H1 (cell line): ENCODE results near the gene ATXN2. TPM values are rescaled to one million over a fixed set of nuclear protein-coding genes. Genes with fewer than 3 reads are reported as not detected.
A peak's percentile ranks its signal among the peaks of the same experiment; 100 is the strongest.

Source experiments
- CTCF ChIA-PET: fragments of 300-600 bp; sonication (Branson Sonifier 250); formaldehyde crosslinking; loops from one replicate; lab custom pipeline; 2021; ENCODE audit not compliant: partially characterized antibody; lab: Charles Lee
- POLR2A ChIA-PET: fragments of 300-600 bp; sonication (Branson Sonifier 250); formaldehyde crosslinking; loops from one replicate; lab custom pipeline; 2021; ENCODE audit warnings: inconsistent platforms; ENCODE audit not compliant: partially characterized antibody; lab: Charles Lee
- DNase-seq, 2 experiments: peaks; one replicate each; pipeline versions ENCODE4 v3.0.0 to v3.0.0-alpha.2; 2010 to 2022; ENCODE audit warnings: low spot score in 2 of 2, low read depth in 1 of 2, mixed read lengths in 1 of 2
- FAIRE-seq: peaks from 2 replicates; lab custom pipeline; 2011; peaks lifted over from hg19 to GRCh38; lab: Jason Lieb, UNC
- H2AFZ ChIP-seq: 2 replicates; pipeline ENCODE4 v1.8.1; 2012; ENCODE audit warnings: low read length, inconsistent platforms
- H2AK5ac ChIP-seq: 2 replicates; pipeline ENCODE4 v1.6.1; 2013; ENCODE audit warnings: low read depth, low read length
- H2BK120ac ChIP-seq: replicated peaks from 2 replicates; pipeline ENCODE3; 2013; ENCODE audit warnings: low read depth, low read length, inconsistent platforms
- H2BK12ac ChIP-seq: 2 replicates; pipeline ENCODE4 v1.6.1; 2013; ENCODE audit warnings: low read depth, low read length
- H2BK15ac ChIP-seq: 2 replicates; pipeline ENCODE4 v1.6.1; 2013; ENCODE audit warnings: low read length
- H2BK20ac ChIP-seq: 2 replicates; pipeline ENCODE4 v1.6.1; 2013; ENCODE audit warnings: low read length
- H2BK5ac ChIP-seq: 2 replicates; pipeline ENCODE4 v1.6.1; 2013; ENCODE audit warnings: low read depth, low read length
- H3K14ac ChIP-seq: 2 replicates; pipeline ENCODE4 v1.6.1; 2013; ENCODE audit warnings: inconsistent platforms; ENCODE audit not compliant: insufficient read length
- H3K18ac ChIP-seq: 2 replicates; pipeline ENCODE4 v1.6.1; 2013; ENCODE audit warnings: low read length; ENCODE audit errors: extremely low read depth
- H3K23ac ChIP-seq: 2 replicates; pipeline ENCODE4 v1.6.1; 2013; ENCODE audit warnings: inconsistent platforms; ENCODE audit not compliant: insufficient read length
- H3K23me2 ChIP-seq: 2 replicates; pipeline ENCODE4 v1.6.1; 2013; ENCODE audit warnings: low read depth, low read length
- H3K27ac ChIP-seq: 2 replicates; pipeline ENCODE4 v1.6.1; 2011; ENCODE audit warnings: low read depth, low read length, inconsistent platforms
- H3K27me3 ChIP-seq, 4 experiments: replicated peaks in 1 of 4; 1 replicate in 1 of 4; 2 replicates in 3 of 4; pipeline versions ENCODE4 v1.6.1 to v1.8.1; 2011 to 2013; ENCODE audit warnings: low read length in 3 of 4, mild to moderate bottlenecking in 3 of 4, inconsistent platforms in 2 of 4, mixed read lengths in 2 of 4, moderate library complexity in 1 of 4; ENCODE audit not compliant: control insufficient read depth in 3 of 4, insufficient read depth in 3 of 4; ENCODE audit errors: extremely low read depth in 1 of 4
- H3K36me3 ChIP-seq, 4 experiments: 2 replicates each; pipeline versions ENCODE4 v1.6.1 to v1.8.1; 2011 to 2013; ENCODE audit warnings: mild to moderate bottlenecking in 4 of 4, low read length in 3 of 4, moderate library complexity in 2 of 4, control low read depth in 1 of 4, inconsistent platforms in 1 of 4; ENCODE audit not compliant: insufficient read depth in 4 of 4, control insufficient read depth in 2 of 4
- H3K4ac ChIP-seq: replicated peaks from 2 replicates; pipeline ENCODE3; 2013; ENCODE audit warnings: low read length, low read depth, mixed read lengths, inconsistent platforms; ENCODE audit not compliant: insufficient read length
- H3K4me1 ChIP-seq, 4 experiments: replicated peaks in 1 of 4; 1 replicate in 1 of 4; 2 replicates in 3 of 4; pipeline versions ENCODE4 v1.6.1 to v1.8.1; 2011 to 2013; ENCODE audit warnings: low read length in 3 of 4, inconsistent platforms in 2 of 4, mixed read lengths in 1 of 4; ENCODE audit not compliant: insufficient read depth in 4 of 4, control insufficient read depth in 3 of 4
- H3K4me2 ChIP-seq, 2 experiments: 2 replicates each; pipeline versions ENCODE4 v1.6.1 to v1.8.1; 2011 to 2013; ENCODE audit warnings: low read depth in 2 of 2, low read length in 2 of 2, control low read depth in 1 of 2, inconsistent platforms in 1 of 2, mild to moderate bottlenecking in 1 of 2; ENCODE audit not compliant: insufficient read depth in 1 of 2
- H3K4me3 ChIP-seq, 4 experiments: fragments of 200-600, 300-600 bp in 1 of 4; sonication (generic), shearing (Covaris generic), sonication (Bioruptor Twin) in 1 of 4; 2 replicates each; pipeline versions ENCODE4 v1.5.1 to v1.8.1; 2011 to 2016; ENCODE audit warnings: low read length in 4 of 4, low read depth in 3 of 4, control low read depth in 2 of 4, inconsistent platforms in 2 of 4, mild to moderate bottlenecking in 2 of 4, mixed read lengths in 1 of 4, moderate library complexity in 1 of 4; ENCODE audit not compliant: insufficient read depth in 2 of 4; ENCODE audit errors: extremely low read depth in 1 of 4
- H3K56ac ChIP-seq: replicated peaks from 2 replicates; pipeline ENCODE3; 2013; ENCODE audit warnings: low read depth, mild to moderate bottlenecking, mixed read lengths, low read length, inconsistent platforms; ENCODE audit not compliant: insufficient read length
- H3K79me1 ChIP-seq: 2 replicates; pipeline ENCODE4 v1.6.1; 2013; ENCODE audit warnings: low read depth, low read length, control low read depth
- H3K79me2 ChIP-seq, 2 experiments: 2 replicates each; pipeline versions ENCODE4 v1.6.1 to v1.8.1; 2012 to 2013; ENCODE audit warnings: low read length in 2 of 2, mild to moderate bottlenecking in 2 of 2, inconsistent platforms in 1 of 2; ENCODE audit not compliant: insufficient read depth in 2 of 2, control insufficient read depth in 1 of 2
- H3K9ac ChIP-seq, 4 experiments: replicated peaks in 1 of 4; 1 replicate in 1 of 4; 2 replicates in 3 of 4; pipeline versions ENCODE4 v1.6.1 to v1.8.1; 2011 to 2013; ENCODE audit warnings: low read depth in 3 of 4, low read length in 3 of 4, control low read depth in 2 of 4, mild to moderate bottlenecking in 2 of 4, moderate library complexity in 2 of 4, inconsistent platforms in 1 of 4; ENCODE audit errors: extremely low read depth in 1 of 4
- H3K9me3 ChIP-seq, 2 experiments: 2 replicates each; pipeline versions ENCODE4 v1.6.1 to v1.8.1; 2012 to 2013; ENCODE audit warnings: mild to moderate bottlenecking in 2 of 2, moderate library complexity in 2 of 2, control low read depth in 1 of 2, inconsistent platforms in 1 of 2, low read depth in 1 of 2, low read length in 1 of 2, mixed read lengths in 1 of 2; ENCODE audit not compliant: insufficient read depth in 2 of 2
- H4K20me1 ChIP-seq, 2 experiments: replicated peaks in 1 of 2; 2 replicates each; pipeline versions ENCODE3 to v1.8.1; 2011 to 2013; ENCODE audit warnings: inconsistent platforms in 2 of 2, low read length in 2 of 2, mild to moderate bottlenecking in 1 of 2; ENCODE audit not compliant: insufficient read depth in 2 of 2, control insufficient read depth in 1 of 2
- H4K5ac ChIP-seq: 2 replicates; pipeline ENCODE4 v1.6.1; 2013; ENCODE audit warnings: low read length, low read depth, mixed read lengths, inconsistent platforms; ENCODE audit not compliant: insufficient read length
- H4K8ac ChIP-seq: 2 replicates; pipeline ENCODE4 v1.8.0; 2013; ENCODE audit warnings: mild to moderate bottlenecking, moderate library complexity, low read length, inconsistent platforms; ENCODE audit not compliant: insufficient read depth; ENCODE audit errors: extremely low read depth
- H4K91ac ChIP-seq: replicated peaks from 2 replicates; pipeline ENCODE3; 2013; ENCODE audit warnings: low read length, mixed read lengths, inconsistent platforms; ENCODE audit not compliant: insufficient read length
- BCL11A ChIP-seq, 2 experiments: IDR thresholded peaks; one replicate each; pipeline ENCODE4 v1.6.1; 2011; ENCODE audit warnings: low read depth in 2 of 2, low read length in 2 of 2, mild to moderate bottlenecking in 2 of 2
- CBX5 ChIP-seq: fragments of 300-800, 300-1000 bp; sonication (generic); IDR thresholded peaks from 2 replicates; pipeline ENCODE4 v1.7.1; 2016; ENCODE audit warnings: antibody characterized with exemption, low read length, low read depth
- CBX8 ChIP-seq: fragments of 300-800, 300-1000 bp; sonication (generic); IDR thresholded peaks from 2 replicates; pipeline ENCODE4 v1.7.1; 2016; ENCODE audit warnings: low read depth, low read length, borderline replicate concordance
- CEBPB ChIP-seq: IDR thresholded peaks from 2 replicates; pipeline ENCODE4 v1.6.1; 2012; ENCODE audit warnings: low read depth, low read length
- CREB1 ChIP-seq: IDR thresholded peaks from 2 replicates; pipeline ENCODE4 v1.6.1; 2012; ENCODE audit warnings: inconsistent platforms
- EP300 ChIP-seq, 2 experiments: IDR thresholded peaks; 1 replicate in 1 of 2; 2 replicates in 1 of 2; pipeline ENCODE4 v1.6.1; 2011 to 2012; ENCODE audit warnings: low read depth in 2 of 2, low read length in 2 of 2, mild to moderate bottlenecking in 2 of 2, borderline replicate concordance in 1 of 2, inconsistent platforms in 1 of 2, moderate library complexity in 1 of 2
- KDM4A ChIP-seq: IDR thresholded peaks from one replicate; pipeline ENCODE4 v1.7.1; 2012; ENCODE audit warnings: low read depth, mild to moderate bottlenecking, moderate library complexity, low read length, inconsistent platforms; ENCODE audit not compliant: severe bottlenecking
- PHF8 ChIP-seq: fragments of 200-600 bp; sonication (generic); conservative IDR thresholded peaks from 2 replicates; pipeline ENCODE4 v1.7.1; 2012; ENCODE audit warnings: low read depth, mild to moderate bottlenecking, inconsistent platforms, low read length, moderate library complexity
- RXRA ChIP-seq: IDR thresholded peaks from 2 replicates; pipeline ENCODE4 v1.6.1; 2011; ENCODE audit warnings: low read depth, mild to moderate bottlenecking, low read length, moderate library complexity; ENCODE audit not compliant: insufficient read depth
- SIRT6 ChIP-seq: IDR thresholded peaks from one replicate; pipeline ENCODE4 v1.7.1; 2012; ENCODE audit warnings: low read length, inconsistent platforms
- SIX5 ChIP-seq: IDR thresholded peaks from 2 replicates; pipeline ENCODE4 v1.6.1; 2011; ENCODE audit warnings: mild to moderate bottlenecking, low read depth, low read length
- SRF ChIP-seq: IDR thresholded peaks from 2 replicates; pipeline ENCODE4 v1.6.1; 2011; ENCODE audit warnings: mild to moderate bottlenecking, low read depth, low read length, moderate library complexity
- WGBS, 2 experiments: shearing (Covaris generic) in 1 of 2; methylation state at CpG; one replicate each; pipeline versions ENCODE4 v1.1.6 to v1.1.7; 2013 to 2015; ENCODE audit warnings: low lambda C conversion rate in 2 of 2, mixed read lengths in 2 of 2, inconsistent platforms in 1 of 2, low coverage in 1 of 2, missing lambda C conversion rate in 1 of 2; ENCODE audit not compliant: insufficient replicate concordance in 2 of 2, insufficient coverage in 1 of 2, insufficient read length in 1 of 2; ENCODE audit errors: extremely low coverage in 1 of 2, missing lambda C conversion rate in 1 of 2; 5-methylcytosine and 5-hydroxymethylcytosine counted together
- polyA plus RNA-seq, 7 experiments: library from polyadenylated mRNA; depleted of rRNA in 3 of 7; stranded (reverse) in 5 of 7; unstranded in 2 of 7; fragments of >200 nt in 5 of 7; fragments of 200-250 nt in 2 of 7; gene quantifications; 1 replicate in 5 of 7; 2 replicates in 1 of 7; 4 replicates in 1 of 7; pipeline versions ENCODE4 v1.2.1 to v1.2.3, GENCODE V29; 2011 to 2013; ENCODE audit warnings: missing spikeins in 2 of 7, mixed read lengths in 2 of 7
- total RNA-seq: library from RNA; stranded (reverse); fragmentation: NEBNext Ultra II Directional; extraction: Animal tissue kit (Norgen Biotek cat#: 25700); gene quantifications from 2 replicates; pipeline ENCODE4 v1.2.1, GENCODE V29; 2021
- TF ChIP-seq, protein P1 (sequence below): IDR thresholded peaks from 2 replicates; pipeline ENCODE4 v1.6.1; 2011; ENCODE audit warnings: low read length, improper control_type of control experiment

The ATXN2 gene
- total and polyA plus RNA-seq, 2 of the 8 experiments (the other 6 are each of a cell fraction or from before 2014, with no cell fraction given): 46.6 to 80.7 TPM

DNA sequence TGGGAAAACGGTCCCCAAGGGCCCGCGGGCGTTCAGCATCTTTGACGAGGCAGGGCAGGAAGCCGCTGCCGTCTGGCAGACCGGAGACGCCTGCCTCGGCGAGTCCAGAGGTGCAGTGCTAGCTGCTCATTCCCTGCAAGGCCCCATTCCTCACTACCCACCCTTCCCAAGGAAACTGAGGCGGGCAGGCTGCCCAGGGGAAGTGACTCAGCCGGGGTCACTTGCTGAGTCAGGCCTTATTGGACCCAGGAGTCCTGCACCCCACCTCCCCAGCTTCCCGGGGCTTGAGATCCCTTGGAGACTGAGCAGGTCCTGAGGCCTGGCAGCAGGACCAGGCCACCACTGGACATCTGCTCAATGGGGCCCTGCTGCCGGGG, 189.7 kb downstream of the ATXN2 start:
- Histone ChIP-seq H4K20me1 (peaks cover 19 to 24% of the 10 kb centered on the region in 2 experiments), H3K23me2 (peaks cover 11% of the 10 kb centered on the region; the same call in 1 of the 2 replicates), H2BK15ac (no peak overlapping the region), H3K14ac (no peak overlapping the region), H3K27me3 (no peaks in the 10 kb centered on the region), H3K79me2 (peaks cover 39 to 80% of the 10 kb centered on the region in 2 experiments), H3K4me2 (no peak overlapping the region; a peak in 1 of 4 replicates), H2AFZ (no peak overlapping the region), H4K91ac (peak overlapping the region; percentile 27), H2BK12ac (no peak overlapping the region), H3K23ac (no peak overlapping the region), H3K79me1 (peaks cover 14% of the 10 kb centered on the region), H2AK5ac (no peak overlapping the region), H2BK120ac (no peak overlapping the region), H3K4me3 (no peak overlapping the region), H3K18ac (no peak overlapping the region; the same call in 1 of the 2 replicates), H3K4me1 (peaks cover 31 to 67% (median 48%) of the 10 kb centered on the region in 4 experiments), H3K27ac (no peak overlapping the region), H3K4ac (no peak overlapping the region), H3K9me3 (no peaks in the 10 kb centered on the region), H3K56ac (no peak overlapping the region), H2BK20ac (no peak overlapping the region), H3K36me3 (no peaks in the 10 kb centered on the region), H3K9ac (no peak overlapping the region), H4K8ac (no peak overlapping the region), H2BK5ac (peak overlapping the region; percentile 68; the same call in 1 of the 2 replicates), H4K5ac (no peak overlapping the region)
- FAIRE-seq (no peak), DNase-seq (no peak)
- ChIA-PET CTCF (interaction anchor here (0.9 to 22.8 kb wide), 4 partner anchors 10 to 39 kb away, joined by 4 to 838 read pairs (median 9); no protein-coding TSS in a partner anchor), POLR2A (interaction anchor here (0.8 to 4.3 kb wide), 5 partner anchors 11 to 42 kb away, joined by 3 to 29 read pairs (median 3); no protein-coding TSS in a partner anchor)
- 87% methylated on average over 15 of the region's 15 CpGs; no CpG with 5 or more reads in 1 of the 2 experiments for WGBS, 2 experiments
- TF ChIP-seq CBX5 (no peak), CEBPB (no peak), SRF (no peak), RXRA (no peak), BCL11A (IDR thresholded peaks at IDR 0.05; ENCODE audit: low read depth in 2 of 2, low read length in 2 of 2) (no peak), SIX5 (no peak), CREB1 (no peak), PHF8 (no peak), EP300 (IDR thresholded peaks at IDR 0.05; ENCODE audit: borderline replicate concordance in 1 of 2, low read depth in 2 of 2, low read length in 2 of 2) (no peak), SIRT6 (no peak), CBX8 (no peak), KDM4A (no peak)
- TF ChIP-seq, protein P1, sequence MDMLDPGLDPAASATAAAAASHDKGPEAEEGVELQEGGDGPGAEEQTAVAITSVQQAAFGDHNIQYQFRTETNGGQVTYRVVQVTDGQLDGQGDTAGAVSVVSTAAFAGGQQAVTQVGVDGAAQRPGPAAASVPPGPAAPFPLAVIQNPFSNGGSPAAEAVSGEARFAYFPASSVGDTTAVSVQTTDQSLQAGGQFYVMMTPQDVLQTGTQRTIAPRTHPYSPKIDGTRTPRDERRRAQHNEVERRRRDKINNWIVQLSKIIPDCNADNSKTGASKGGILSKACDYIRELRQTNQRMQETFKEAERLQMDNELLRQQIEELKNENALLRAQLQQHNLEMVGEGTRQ: no peak
